ENCODE results near the gene MBTD1.

The MBTD1 gene

GRCh38 chr17:51144266-51145022 is 115.4 kb downstream of the MBTD1 start:
- DNase-seq (ENCODE audit: low spot score): no peak

- no peak for DNase-seq (ENCODE audit: low spot score)
These were observed 117.3 kb downstream of the MBTD1 start for GRCh38 chr17:51142597-51142996.

GRCh38 chr17:51135956-51136355 is 123.9 kb downstream of the MBTD1 start:
- DNase-seq (ENCODE audit: low spot score): no peak

- no peak for DNase-seq (ENCODE audit: low spot score)
These were observed 126.5 kb downstream of the MBTD1 start for GRCh38 chr17:51133365-51133764.

GRCh38 chr17:51132964-51133319 is 126.9 kb downstream of the MBTD1 start:
- DNase-seq (ENCODE audit: low spot score): no peak

GRCh38 chr17:51128076-51128475 is 131.8 kb downstream of the MBTD1 start:
- no peak for DNase-seq (ENCODE audit: low spot score)
